Measurements from ENCODE around the gene UACA.
"Not testable (repeated sequence)": the region's sequence is repeated elsewhere in the genome, so short reads cannot be mapped to it uniquely, and the experiment has no call there.

Gene UACA

DNA sequence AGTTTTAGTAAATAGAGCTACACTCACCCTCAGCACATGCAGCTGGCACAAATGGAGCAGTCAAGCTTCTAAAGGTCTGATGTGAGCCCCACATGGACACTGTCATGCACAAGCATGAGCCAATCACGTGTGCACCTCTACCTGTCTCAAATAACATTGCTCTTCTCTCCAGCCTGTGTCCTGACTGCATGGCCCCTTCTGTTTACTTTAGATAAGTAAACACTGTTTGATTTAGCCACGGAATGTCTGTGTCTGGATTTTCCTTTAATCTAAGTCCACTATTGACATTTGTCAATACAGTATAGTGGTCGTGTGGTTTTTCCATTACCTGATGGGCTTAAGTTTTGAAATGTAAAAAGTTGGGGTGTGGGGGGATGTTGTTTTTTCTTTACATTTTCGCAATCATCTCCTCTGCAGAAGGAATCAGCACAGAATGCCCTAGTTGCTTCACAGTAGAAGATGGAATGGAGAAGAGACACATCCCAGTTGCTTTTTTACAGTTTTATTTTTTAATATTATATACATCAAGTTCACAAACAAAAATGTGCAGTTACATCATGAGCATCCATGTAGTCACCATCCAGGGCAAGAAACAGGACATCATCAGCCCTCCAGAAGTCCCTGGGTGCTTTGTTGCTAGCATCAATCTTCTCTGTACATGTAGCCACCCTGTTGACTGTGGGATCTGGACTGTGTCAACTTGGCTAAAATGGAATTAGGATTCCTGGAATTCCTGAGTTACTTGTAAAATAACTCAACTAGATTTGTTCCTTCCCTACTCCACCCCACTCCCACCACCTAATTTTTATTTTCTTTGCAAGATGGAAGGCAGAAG lies 146.1 kb downstream of the UACA start:
- no peak overlapping the region for H3K4me3 ChIP-seq (ENCODE audit: low read depth, low read length)
- TF ChIP-seq, protein P1, sequence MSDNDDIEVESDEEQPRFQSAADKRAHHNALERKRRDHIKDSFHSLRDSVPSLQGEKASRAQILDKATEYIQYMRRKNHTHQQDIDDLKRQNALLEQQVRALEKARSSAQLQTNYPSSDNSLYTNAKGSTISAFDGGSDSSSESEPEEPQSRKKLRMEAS (IDR thresholded peaks at IDR 0.05; ENCODE audit: low read depth, low read length): no peak
- TF ChIP-seq MYC (IDR thresholded peaks at IDR 0.05; ENCODE audit: low read depth, low read length) (no peak), POLR2A (IDR thresholded peaks at IDR 0.05; ENCODE audit: extremely low read depth, insufficient read length) (no peak)
- TF ChIP-seq, protein P2, sequence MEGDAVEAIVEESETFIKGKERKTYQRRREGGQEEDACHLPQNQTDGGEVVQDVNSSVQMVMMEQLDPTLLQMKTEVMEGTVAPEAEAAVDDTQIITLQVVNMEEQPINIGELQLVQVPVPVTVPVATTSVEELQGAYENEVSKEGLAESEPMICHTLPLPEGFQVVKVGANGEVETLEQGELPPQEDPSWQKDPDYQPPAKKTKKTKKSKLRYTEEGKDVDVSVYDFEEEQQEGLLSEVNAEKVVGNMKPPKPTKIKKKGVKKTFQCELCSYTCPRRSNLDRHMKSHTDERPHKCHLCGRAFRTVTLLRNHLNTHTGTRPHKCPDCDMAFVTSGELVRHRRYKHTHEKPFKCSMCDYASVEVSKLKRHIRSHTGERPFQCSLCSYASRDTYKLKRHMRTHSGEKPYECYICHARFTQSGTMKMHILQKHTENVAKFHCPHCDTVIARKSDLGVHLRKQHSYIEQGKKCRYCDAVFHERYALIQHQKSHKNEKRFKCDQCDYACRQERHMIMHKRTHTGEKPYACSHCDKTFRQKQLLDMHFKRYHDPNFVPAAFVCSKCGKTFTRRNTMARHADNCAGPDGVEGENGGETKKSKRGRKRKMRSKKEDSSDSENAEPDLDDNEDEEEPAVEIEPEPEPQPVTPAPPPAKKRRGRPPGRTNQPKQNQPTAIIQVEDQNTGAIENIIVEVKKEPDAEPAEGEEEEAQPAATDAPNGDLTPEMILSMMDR (IDR thresholded peaks at IDR 0.05; ENCODE audit: low read depth, low read length): no peak
- no peak for DNase-seq (ENCODE audit: low read depth)

DNA sequence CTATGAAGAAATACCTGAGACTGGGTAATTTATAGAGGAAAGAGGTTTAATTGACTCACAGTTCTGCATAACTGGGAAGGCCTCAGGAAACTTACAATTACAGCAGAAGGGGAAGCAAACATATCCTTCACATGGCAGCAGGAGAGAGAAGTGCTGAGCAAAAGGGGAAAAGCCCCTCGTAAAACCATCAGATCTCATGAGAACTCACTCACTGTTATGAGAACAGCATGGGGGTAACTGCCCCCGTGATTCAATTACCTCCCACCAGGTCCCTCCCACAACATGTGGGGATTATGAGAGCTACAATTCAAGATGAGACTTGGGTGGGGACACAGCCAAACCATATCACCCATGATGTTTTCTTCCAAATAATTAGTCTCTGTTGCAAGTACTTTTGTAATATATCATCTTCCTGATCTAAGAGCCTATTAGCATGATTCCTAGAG lies 147.0 kb downstream of the UACA start:
- H3K4me3 ChIP-seq (ENCODE audit: low read depth, low read length): not testable (repeated sequence)
- DNase-seq (ENCODE audit: low read depth): peak; percentile 82

DNA sequence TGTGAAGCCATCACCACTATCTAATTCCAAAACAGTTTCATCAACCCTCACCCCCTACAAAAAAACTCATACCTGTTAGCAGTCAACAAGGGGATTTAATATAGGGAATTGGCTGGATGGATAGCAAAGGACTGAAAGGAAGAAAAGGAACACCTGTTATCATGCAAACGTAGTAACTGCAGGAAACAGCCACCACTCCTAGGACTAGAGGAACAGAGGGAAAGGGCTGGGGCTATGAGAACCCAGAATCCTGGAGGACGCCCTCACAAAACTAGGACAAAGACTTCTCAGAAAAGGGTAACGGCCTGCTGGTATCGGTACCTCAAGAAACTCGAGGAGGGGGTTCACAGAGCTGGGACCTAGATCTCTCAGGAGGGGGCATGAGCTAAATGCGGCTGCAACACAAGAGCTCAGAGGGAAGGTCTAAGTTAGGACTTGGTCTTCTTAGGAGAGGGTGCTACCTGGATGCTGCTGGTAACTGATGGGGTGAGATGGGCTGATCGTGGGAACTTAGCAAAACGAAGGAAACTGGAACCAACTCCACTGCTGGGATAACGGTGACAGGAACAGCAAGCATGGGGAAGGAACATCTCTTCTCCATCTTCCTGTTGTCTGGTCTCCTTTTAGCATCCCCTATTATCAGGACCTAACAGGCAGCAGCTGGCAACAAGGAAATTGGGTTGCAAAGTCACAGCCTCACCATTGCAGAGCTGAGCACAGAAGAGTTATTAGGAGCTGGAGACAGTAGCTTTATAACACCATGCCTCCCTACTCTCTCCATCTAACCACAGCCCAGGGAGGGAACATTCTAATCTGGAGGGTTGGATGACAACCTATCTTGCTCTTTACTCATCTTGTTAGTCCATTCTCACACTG lies 147.7 kb downstream of the UACA start:
- H3K4me3 ChIP-seq (ENCODE audit: low read depth, low read length): no peak overlapping the region
- TF ChIP-seq POLR2A (IDR thresholded peaks at IDR 0.05; ENCODE audit: extremely low read depth, insufficient read length) (no peak), MYC (IDR thresholded peaks at IDR 0.05; ENCODE audit: low read depth, low read length) (no peak)
- TF ChIP-seq, protein P2 (IDR thresholded peaks at IDR 0.05; ENCODE audit: low read depth, low read length): no peak
- TF ChIP-seq, protein P1 (IDR thresholded peaks at IDR 0.05; ENCODE audit: low read depth, low read length): no peak
- no peak for DNase-seq (ENCODE audit: low read depth)

DNA sequence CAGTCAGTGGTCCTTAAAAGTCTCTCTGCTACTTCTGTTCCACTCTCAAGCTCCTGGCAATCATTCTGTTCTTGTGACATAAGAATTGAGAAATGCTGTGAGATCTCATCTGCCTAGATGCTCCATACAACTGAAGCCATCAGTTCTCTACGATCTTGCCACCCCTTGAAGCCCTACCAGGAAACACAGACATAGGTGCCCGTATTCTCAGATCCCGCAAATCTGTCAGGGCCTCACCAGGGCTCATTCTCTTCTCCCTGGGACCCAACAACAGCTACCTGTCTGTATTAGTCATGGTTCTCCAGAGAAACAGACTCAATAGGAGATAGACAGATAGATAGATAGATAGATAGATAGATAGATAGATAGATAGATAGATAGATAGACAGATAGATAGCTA lies 149.1 kb downstream of the UACA start:
- TF ChIP-seq POLR2A (IDR thresholded peaks at IDR 0.05; ENCODE audit: extremely low read depth, insufficient read length) (no peak), MYC (IDR thresholded peaks at IDR 0.05; ENCODE audit: low read depth, low read length) (no peak)
- TF ChIP-seq, protein P1 (IDR thresholded peaks at IDR 0.05; ENCODE audit: low read depth, low read length): no peak
- TF ChIP-seq, protein P2 (IDR thresholded peaks at IDR 0.05; ENCODE audit: low read depth, low read length): no peak
- no peak overlapping the region for H3K4me3 ChIP-seq (ENCODE audit: low read depth, low read length)
- no peak for DNase-seq (ENCODE audit: low read depth)

DNA sequence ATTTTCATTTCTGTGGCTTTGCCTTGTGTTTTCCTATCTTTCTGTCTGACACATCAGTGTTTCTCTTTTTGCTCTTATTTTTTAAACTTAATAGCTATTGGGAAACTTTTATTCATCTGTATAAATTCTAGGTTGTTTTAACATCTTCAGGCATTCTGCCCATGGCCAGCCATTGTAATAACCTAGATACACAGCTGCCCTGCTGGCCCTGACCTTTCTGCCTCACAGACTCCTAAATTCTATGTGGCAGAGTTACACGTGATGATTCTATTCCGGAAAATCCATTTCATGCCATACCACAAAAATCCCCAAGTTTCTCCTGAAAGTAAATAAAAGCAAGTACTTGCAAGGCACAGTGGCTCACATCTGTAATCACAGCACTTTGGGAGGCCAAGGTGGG lies 150.1 kb downstream of the UACA start:
- TF ChIP-seq MYC (IDR thresholded peaks at IDR 0.05; ENCODE audit: low read depth, low read length): no peak
- TF ChIP-seq, protein P2 (IDR thresholded peaks at IDR 0.05; ENCODE audit: low read depth, low read length): no peak
- no peak for TF ChIP-seq POLR2A (IDR thresholded peaks at IDR 0.05; ENCODE audit: extremely low read depth, insufficient read length)
- TF ChIP-seq, protein P1 (IDR thresholded peaks at IDR 0.05; ENCODE audit: low read depth, low read length): no peak
- H3K4me3 ChIP-seq (ENCODE audit: low read depth, low read length): no peak overlapping the region
- no peak for DNase-seq (ENCODE audit: low read depth)

DNA sequence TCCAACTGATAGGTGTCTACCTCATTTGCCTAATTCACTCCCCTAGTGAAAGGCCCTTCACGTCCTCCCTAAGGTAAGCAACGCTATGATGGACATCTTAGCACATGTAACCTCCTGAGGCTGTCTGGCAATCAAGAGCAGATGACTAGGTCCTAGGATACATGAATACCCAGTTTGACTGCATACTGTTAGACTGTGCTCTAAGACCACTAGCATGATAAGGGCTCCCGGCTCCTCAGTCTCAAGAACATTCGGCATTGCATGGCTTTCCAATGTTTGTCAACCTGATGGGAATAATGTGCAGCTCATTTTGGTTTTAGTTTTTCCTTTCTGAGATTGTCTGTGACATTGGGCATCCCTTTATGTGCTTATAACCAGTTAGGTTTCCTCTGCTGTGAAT lies 152.1 kb downstream of the UACA start:
- no peak for DNase-seq (ENCODE audit: low read depth)
- TF ChIP-seq POLR2A (IDR thresholded peaks at IDR 0.05; ENCODE audit: extremely low read depth, insufficient read length): no peak
- H3K4me3 ChIP-seq (ENCODE audit: low read depth, low read length): no peak overlapping the region

Data from NB4 (cell line).